ENCODE data around the gene EXOC4.
"Not testable (repeated sequence)": the region's sequence is repeated elsewhere in the genome, so short reads cannot be mapped to it uniquely, and the experiment has no call there.

The EXOC4 gene

GRCh38 chr7:133328021-133328420 lies 75.1 kb downstream of the EXOC4 start:
- H3K36me3 ChIP-seq (ENCODE audit: control insufficient read depth, insufficient read depth, low read length); H3K4me1 ChIP-seq (ENCODE audit: control insufficient read depth, insufficient read depth, low read length); H3K9me3 ChIP-seq (ENCODE audit: control insufficient read depth, low read length); H3K27me3 ChIP-seq (ENCODE audit: control insufficient read depth, insufficient read depth, low read length, poor library complexity, severe bottlenecking); H3K4me3 ChIP-seq (ENCODE audit: insufficient read depth, low read depth, low read length); H3K27ac ChIP-seq (ENCODE audit: insufficient read depth, low read depth, low read length, poor library complexity, severe bottlenecking): not testable (repeated sequence)
- 91 to 94% methylated on average over 1 of the region's 1 CpG for WGBS, 2 experiments

GRCh38 chr7:133330085-133330484 lies 77.2 kb downstream of the EXOC4 start:
- Histone ChIP-seq H3K27me3 (ENCODE audit: control insufficient read depth, insufficient read depth, low read length, poor library complexity, severe bottlenecking) (no peaks in the 10 kb centered on the region), H3K27ac (ENCODE audit: insufficient read depth, low read depth, low read length, poor library complexity, severe bottlenecking) (no peak overlapping the region), H3K36me3 (ENCODE audit: control insufficient read depth, insufficient read depth, low read length) (peaks cover 3% of the 10 kb centered on the region), H3K9me3 (ENCODE audit: control insufficient read depth, low read length) (no peaks in the 10 kb centered on the region), H3K4me3 (ENCODE audit: insufficient read depth, low read depth, low read length) (no peak overlapping the region), H3K4me1 (ENCODE audit: control insufficient read depth, insufficient read depth, low read length) (no peaks in the 10 kb centered on the region)
- 49% methylated on average over 6 of the region's 6 CpGs for WGBS, 2 experiments

DNA sequence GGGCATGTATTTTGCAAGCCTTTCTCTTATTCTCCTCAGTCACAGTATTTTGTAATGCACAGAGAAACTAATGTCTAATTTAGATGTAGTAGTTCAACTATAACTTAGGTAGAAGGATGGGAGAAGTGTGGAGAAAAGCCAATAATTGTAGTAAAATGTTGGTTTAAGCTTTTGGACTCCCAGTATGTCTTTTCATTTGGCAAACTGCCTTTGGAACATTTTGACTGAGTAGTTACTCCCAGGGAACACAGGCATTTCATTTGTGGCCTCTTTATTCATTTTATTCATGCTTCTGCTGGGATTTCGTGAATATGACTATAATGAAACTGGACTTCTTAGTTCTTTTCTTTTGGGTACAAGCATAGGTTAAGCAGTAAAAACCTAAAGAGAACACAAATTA lies 79.0 kb downstream of the EXOC4 start:
- H3K4me3 ChIP-seq (ENCODE audit: insufficient read depth, low read depth, low read length): no peak overlapping the region
- H3K27ac ChIP-seq (ENCODE audit: insufficient read depth, low read depth, low read length, poor library complexity, severe bottlenecking): no peak overlapping the region
- 80 to 94% methylated on average over 1 of the region's 1 CpG for WGBS, 2 experiments
- no peaks in the 10 kb centered on the region for H3K4me1 ChIP-seq (ENCODE audit: control insufficient read depth, insufficient read depth, low read length)
- peaks cover 3% of the 10 kb centered on the region for H3K9me3 ChIP-seq (ENCODE audit: control insufficient read depth, low read length)
- no peaks in the 10 kb centered on the region for H3K27me3 ChIP-seq (ENCODE audit: control insufficient read depth, insufficient read depth, low read length, poor library complexity, severe bottlenecking)
- peaks cover 3% of the 10 kb centered on the region for H3K36me3 ChIP-seq (ENCODE audit: control insufficient read depth, insufficient read depth, low read length)

DNA sequence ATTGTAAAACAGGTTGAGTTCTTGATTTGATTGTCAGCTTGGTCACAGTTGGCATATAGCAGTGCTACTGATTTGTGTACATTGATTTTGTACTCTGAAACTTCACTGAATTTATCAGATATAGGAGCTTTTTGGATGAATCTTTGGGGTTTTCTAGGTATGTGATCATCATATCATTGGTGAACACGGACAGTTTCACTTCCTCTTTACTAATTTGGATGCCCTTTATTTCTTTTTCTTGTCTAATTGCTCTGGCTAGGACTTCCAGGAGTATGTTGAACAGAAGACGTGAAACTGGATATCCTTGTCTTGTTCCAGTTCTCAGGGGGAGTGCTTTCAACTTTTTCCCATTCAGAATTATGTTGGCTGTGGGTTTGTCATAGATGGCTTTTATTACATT lies 86.9 kb downstream of the EXOC4 start:
- Histone ChIP-seq H3K27me3 (ENCODE audit: control insufficient read depth, insufficient read depth, low read length, poor library complexity, severe bottlenecking) (no peaks in the 10 kb centered on the region), H3K9me3 (ENCODE audit: control insufficient read depth, low read length) (peaks cover 3% of the 10 kb centered on the region), H3K36me3 (ENCODE audit: control insufficient read depth, insufficient read depth, low read length) (no peaks in the 10 kb centered on the region), H3K4me1 (ENCODE audit: control insufficient read depth, insufficient read depth, low read length) (no peaks in the 10 kb centered on the region), H3K4me3 (ENCODE audit: insufficient read depth, low read depth, low read length) (no peak overlapping the region), H3K27ac (ENCODE audit: insufficient read depth, low read depth, low read length, poor library complexity, severe bottlenecking) (no peak overlapping the region)
- WGBS, 2 experiments: 92% methylated on average over 2 of the region's 2 CpGs

- WGBS, 2 experiments: 71 to 80% methylated on average over 3 of the region's 3 CpGs
- H3K4me1 ChIP-seq (ENCODE audit: control insufficient read depth, insufficient read depth, low read length): no peaks in the 10 kb centered on the region
- no peaks in the 10 kb centered on the region for H3K27me3 ChIP-seq (ENCODE audit: control insufficient read depth, insufficient read depth, low read length, poor library complexity, severe bottlenecking)
- no peaks in the 10 kb centered on the region for H3K9me3 ChIP-seq (ENCODE audit: control insufficient read depth, low read length)
- no peaks in the 10 kb centered on the region for H3K36me3 ChIP-seq (ENCODE audit: control insufficient read depth, insufficient read depth, low read length)
- no peak overlapping the region for H3K4me3 ChIP-seq (ENCODE audit: insufficient read depth, low read depth, low read length)
- no peak overlapping the region for H3K27ac ChIP-seq (ENCODE audit: insufficient read depth, low read depth, low read length, poor library complexity, severe bottlenecking)
Observed at GRCh38 chr7:133344275-133344674, 91.4 kb downstream of the EXOC4 start.

- Histone ChIP-seq H3K27me3 (ENCODE audit: control insufficient read depth, insufficient read depth, low read length, poor library complexity, severe bottlenecking) (no peaks in the 10 kb centered on the region), H3K27ac (ENCODE audit: insufficient read depth, low read depth, low read length, poor library complexity, severe bottlenecking) (no peak overlapping the region), H3K4me1 (ENCODE audit: control insufficient read depth, insufficient read depth, low read length) (no peaks in the 10 kb centered on the region), H3K36me3 (ENCODE audit: control insufficient read depth, insufficient read depth, low read length) (no peaks in the 10 kb centered on the region), H3K9me3 (ENCODE audit: control insufficient read depth, low read length) (no peaks in the 10 kb centered on the region), H3K4me3 (ENCODE audit: insufficient read depth, low read depth, low read length) (no peak overlapping the region)
- WGBS, 2 experiments: 45 to 49% methylated on average over 8 of the region's 8 CpGs
Observed at GRCh38 chr7:133345690-133346421, 93.0 kb downstream of the EXOC4 start.

DNA sequence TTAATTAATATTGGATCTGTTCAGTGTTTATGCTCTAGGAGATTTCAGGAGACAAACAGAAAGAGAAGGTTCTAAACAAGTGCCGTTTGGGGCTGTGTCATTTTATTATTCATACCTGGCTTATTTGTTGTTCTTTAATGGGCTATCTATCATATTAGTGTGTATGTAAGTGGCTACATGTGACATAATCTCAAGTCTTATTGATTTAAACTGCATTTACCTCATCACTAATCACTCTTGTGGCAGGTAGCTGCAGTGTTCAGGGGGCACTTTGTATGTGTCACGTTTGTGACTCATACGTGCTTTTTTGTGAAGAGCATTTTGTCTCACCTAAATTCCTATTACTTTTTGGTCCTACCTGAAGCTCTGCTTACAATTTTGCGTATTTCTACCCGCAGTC lies 95.4 kb downstream of the EXOC4 start:
- no peaks in the 10 kb centered on the region for H3K36me3 ChIP-seq (ENCODE audit: control insufficient read depth, insufficient read depth, low read length)

DNA sequence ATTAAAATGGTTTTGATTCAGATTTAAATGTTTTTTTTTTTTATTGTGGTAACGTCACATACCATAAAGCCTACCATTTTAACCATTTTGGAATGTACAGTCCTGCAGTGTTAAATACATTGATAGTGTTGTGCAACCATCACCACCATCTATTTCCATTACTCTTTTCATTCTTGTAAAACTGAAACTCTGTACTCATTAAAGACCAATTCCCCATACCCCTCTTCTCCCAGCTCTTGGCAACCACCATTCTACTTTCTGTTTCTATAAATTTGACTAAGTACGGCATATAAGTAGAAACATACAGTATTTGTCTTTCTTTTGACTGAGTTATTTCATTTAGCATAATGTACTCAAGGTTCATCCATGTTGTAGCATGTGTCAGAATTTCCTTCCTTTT lies 96.2 kb downstream of the EXOC4 start:
- H3K4me3 ChIP-seq (ENCODE audit: insufficient read depth, low read depth, low read length): no peak overlapping the region
- no peaks in the 10 kb centered on the region for H3K9me3 ChIP-seq (ENCODE audit: control insufficient read depth, low read length)
- no peaks in the 10 kb centered on the region for H3K4me1 ChIP-seq (ENCODE audit: control insufficient read depth, insufficient read depth, low read length)
- no peaks in the 10 kb centered on the region for H3K27me3 ChIP-seq (ENCODE audit: control insufficient read depth, insufficient read depth, low read length, poor library complexity, severe bottlenecking)
- 80% methylated on average over 1 of the region's 2 CpGs; no CpG with 5 or more reads in 1 of the 2 experiments for WGBS, 2 experiments
- no peak overlapping the region for H3K27ac ChIP-seq (ENCODE audit: insufficient read depth, low read depth, low read length, poor library complexity, severe bottlenecking)
- no peaks in the 10 kb centered on the region for H3K36me3 ChIP-seq (ENCODE audit: control insufficient read depth, insufficient read depth, low read length)

More for the DNA sequence above, 95.4 kb downstream of the EXOC4 start:
- Histone ChIP-seq H3K27me3 (ENCODE audit: control insufficient read depth, insufficient read depth, low read length, poor library complexity, severe bottlenecking) (no peaks in the 10 kb centered on the region), H3K4me3 (ENCODE audit: insufficient read depth, low read depth, low read length) (no peak overlapping the region), H3K9me3 (ENCODE audit: control insufficient read depth, low read length) (no peaks in the 10 kb centered on the region), H3K4me1 (ENCODE audit: control insufficient read depth, insufficient read depth, low read length) (no peaks in the 10 kb centered on the region), H3K27ac (ENCODE audit: insufficient read depth, low read depth, low read length, poor library complexity, severe bottlenecking) (no peak overlapping the region)
- WGBS, 2 experiments: 94 to 98% methylated on average over 4 to 5 of the region's 5 CpGs

DNA sequence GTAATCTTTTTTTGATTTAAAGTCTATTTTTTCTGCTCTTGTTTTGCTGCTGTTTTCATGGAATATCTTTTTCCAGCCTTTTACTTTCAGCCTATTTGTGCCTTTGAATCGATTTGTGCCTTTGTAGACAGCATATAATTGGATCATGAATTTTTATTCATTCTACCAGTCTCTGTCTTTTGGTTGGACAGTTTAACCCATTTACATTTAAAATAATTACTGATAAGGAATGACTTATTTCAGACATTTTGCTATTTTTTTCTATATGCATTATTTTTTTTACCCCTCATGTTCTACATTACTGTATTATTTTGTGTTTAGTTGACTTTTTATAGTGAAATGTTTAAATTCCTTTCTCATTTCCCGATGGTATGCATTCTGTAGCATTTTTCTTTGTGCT lies 99.6 kb downstream of the EXOC4 start:
- Histone ChIP-seq H3K4me3 (ENCODE audit: insufficient read depth, low read depth, low read length) (no peak overlapping the region), H3K36me3 (ENCODE audit: control insufficient read depth, insufficient read depth, low read length) (no peaks in the 10 kb centered on the region), H3K4me1 (ENCODE audit: control insufficient read depth, insufficient read depth, low read length) (no peaks in the 10 kb centered on the region), H3K27ac (ENCODE audit: insufficient read depth, low read depth, low read length, poor library complexity, severe bottlenecking) (no peak overlapping the region), H3K27me3 (ENCODE audit: control insufficient read depth, insufficient read depth, low read length, poor library complexity, severe bottlenecking) (no peaks in the 10 kb centered on the region), H3K9me3 (ENCODE audit: control insufficient read depth, low read length) (no peaks in the 10 kb centered on the region)
- 90% methylated on average over 2 of the region's 2 CpGs; no CpG with 5 or more reads in 1 of the 2 experiments for WGBS, 2 experiments

DNA sequence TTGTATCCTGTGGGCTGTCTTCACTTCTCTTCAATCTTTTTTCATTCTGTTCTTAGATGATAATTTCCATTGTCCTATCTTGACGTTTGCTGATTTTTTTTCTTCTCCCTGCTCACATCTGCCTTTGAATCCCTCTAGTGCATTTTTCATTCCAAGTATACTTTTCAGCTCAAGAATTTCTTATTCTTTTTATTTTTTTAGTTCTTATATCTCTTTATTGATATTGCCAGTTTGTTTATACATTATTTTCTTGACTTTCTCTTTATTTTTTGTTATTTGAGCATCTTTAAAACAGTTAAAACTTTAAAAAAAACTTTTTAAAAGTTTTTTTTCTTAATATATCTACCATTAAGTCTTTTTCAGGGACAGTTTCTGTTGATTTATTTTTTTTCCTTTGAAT lies 100.9 kb downstream of the EXOC4 start:
- Histone ChIP-seq H3K4me1 (ENCODE audit: control insufficient read depth, insufficient read depth, low read length) (no peaks in the 10 kb centered on the region), H3K9me3 (ENCODE audit: control insufficient read depth, low read length) (no peaks in the 10 kb centered on the region), H3K27me3 (ENCODE audit: control insufficient read depth, insufficient read depth, low read length, poor library complexity, severe bottlenecking) (no peaks in the 10 kb centered on the region), H3K36me3 (ENCODE audit: control insufficient read depth, insufficient read depth, low read length) (no peaks in the 10 kb centered on the region), H3K27ac (ENCODE audit: insufficient read depth, low read depth, low read length, poor library complexity, severe bottlenecking) (no peak overlapping the region), H3K4me3 (ENCODE audit: insufficient read depth, low read depth, low read length) (no peak overlapping the region)
- 85 to 89% methylated on average over 1 of the region's 1 CpG for WGBS, 2 experiments
